Neuronal stem cell (in vitro differentiated cells): ENCODE results near the gene PSAPL1.
A peak's percentile ranks its signal among the peaks of the same experiment; 100 is the strongest.

Source experiments
- DNase-seq: peaks from one replicate; pipeline ENCODE4 v3.0.0-alpha.2; 2013; ENCODE audit warnings: low spot score
- H2AFZ ChIP-seq: one replicate; pipeline ENCODE4 v1.6.1; 2013; ENCODE audit warnings: mild to moderate bottlenecking, low read length, inconsistent platforms
- H2AK5ac ChIP-seq: 2 replicates; pipeline ENCODE4 v1.6.1; 2013; ENCODE audit warnings: low read depth, mild to moderate bottlenecking, inconsistent platforms, low read length, moderate library complexity, mixed read lengths
- H2BK120ac ChIP-seq: 2 replicates; pipeline ENCODE4 v1.6.1; 2013; ENCODE audit warnings: low read depth, mild to moderate bottlenecking, inconsistent platforms, low read length, moderate library complexity, mixed read lengths
- H2BK12ac ChIP-seq: one replicate; pipeline ENCODE4 v1.6.1; 2013; ENCODE audit warnings: low read length, inconsistent platforms
- H2BK15ac ChIP-seq: 2 replicates; pipeline ENCODE4 v1.6.1; 2013; ENCODE audit warnings: mild to moderate bottlenecking, low read length, inconsistent platforms, mixed read lengths
- H2BK5ac ChIP-seq: one replicate; pipeline ENCODE4 v1.6.1; 2013; ENCODE audit warnings: inconsistent platforms, mild to moderate bottlenecking, low read length, moderate library complexity
- H3K14ac ChIP-seq: one replicate; pipeline ENCODE4 v1.6.1; 2013; ENCODE audit warnings: low read length, inconsistent platforms
- H3K18ac ChIP-seq: 2 replicates; pipeline ENCODE4 v1.6.1; 2013; ENCODE audit warnings: low read length, inconsistent platforms
- H3K23ac ChIP-seq: 2 replicates; pipeline ENCODE4 v1.6.1; 2013; ENCODE audit warnings: low read depth, mild to moderate bottlenecking, mixed read lengths, low read length, inconsistent platforms; ENCODE audit not compliant: poor library complexity
- H3K27ac ChIP-seq: replicated peaks from 3 replicates; pipeline ENCODE4 v1.5.1; 2013; ENCODE audit warnings: low read length, inconsistent platforms
- H3K27me3 ChIP-seq, 3 experiments: 2 replicates each; pipeline ENCODE4 v1.6.1; 2013; ENCODE audit warnings: low read length in 3 of 3, mild to moderate bottlenecking in 2 of 3, inconsistent platforms in 1 of 3, low read depth in 1 of 3, mixed read lengths in 1 of 3, moderate library complexity in 1 of 3; ENCODE audit not compliant: control insufficient read depth in 3 of 3, insufficient read depth in 3 of 3
- H3K36me3 ChIP-seq, 2 donors: replicated peaks in 1 of 2; 2 replicates each; pipeline ENCODE4 v1.6.1; 2013; ENCODE audit warnings: low read length in 2 of 2; ENCODE audit not compliant: control insufficient read depth in 2 of 2, insufficient read depth in 2 of 2
- H3K4ac ChIP-seq: 2 replicates; pipeline ENCODE4 v1.6.1; 2013; ENCODE audit warnings: inconsistent platforms, mild to moderate bottlenecking, low read length, moderate library complexity
- H3K4me1 ChIP-seq, 2 donors: 1 replicate in 1 of 2; 2 replicates in 1 of 2; pipeline ENCODE4 v1.6.1; 2013; ENCODE audit warnings: low read length in 2 of 2, low read depth in 1 of 2; ENCODE audit not compliant: control insufficient read depth in 2 of 2, insufficient read depth in 1 of 2
- H3K4me2 ChIP-seq: one replicate; pipeline ENCODE4 v1.6.1; 2013; ENCODE audit warnings: mild to moderate bottlenecking, low read length, inconsistent platforms; ENCODE audit not compliant: insufficient read depth, poor library complexity, severe bottlenecking
- H3K4me3 ChIP-seq, 2 donors: 2 replicates each; pipeline ENCODE4 v1.5.1; 2013; ENCODE audit warnings: low read length in 2 of 2, mild to moderate bottlenecking in 2 of 2, inconsistent platforms in 1 of 2, moderate library complexity in 1 of 2
- H3K79me1 ChIP-seq: one replicate; pipeline ENCODE4 v1.6.1; 2013; ENCODE audit warnings: low read depth, mild to moderate bottlenecking, inconsistent platforms, low read length, moderate library complexity
- H3K9ac ChIP-seq: one replicate; pipeline ENCODE4 v1.6.1; 2013; ENCODE audit warnings: mild to moderate bottlenecking, low read depth, low read length, inconsistent platforms; ENCODE audit not compliant: poor library complexity
- H3K9me3 ChIP-seq, 2 donors: replicated peaks in 1 of 2; 2 replicates each; pipeline versions ENCODE3 to v1.6.1; 2013; ENCODE audit warnings: low read length in 2 of 2, mild to moderate bottlenecking in 2 of 2, inconsistent platforms in 1 of 2, low read depth in 1 of 2, mixed read lengths in 1 of 2, moderate library complexity in 1 of 2; ENCODE audit not compliant: control insufficient read depth in 2 of 2, insufficient read depth in 1 of 2
- H4K8ac ChIP-seq: one replicate; pipeline ENCODE4 v1.6.1; 2013; ENCODE audit warnings: low read depth, mild to moderate bottlenecking, inconsistent platforms, low read length, moderate library complexity
- H4K91ac ChIP-seq: one replicate; pipeline ENCODE4 v1.6.1; 2013; ENCODE audit warnings: low read length, low read depth, mild to moderate bottlenecking, inconsistent platforms; ENCODE audit not compliant: poor library complexity
- WGBS, 2 donors: extraction: QIAGEN DNeasy Blood & Tissue Kit; methylation state at CpG; one replicate each; pipeline ENCODE4 v1.1.7; 2013; ENCODE audit warnings: missing lambda C conversion rate in 2 of 2, mixed read lengths in 1 of 2; ENCODE audit not compliant: insufficient read length in 2 of 2, insufficient replicate concordance in 1 of 2; ENCODE audit errors: extremely low coverage in 2 of 2; 5-methylcytosine and 5-hydroxymethylcytosine counted together

Gene PSAPL1

GRCh38 chr4:7390906-7391636 lies 43.7 kb downstream of the PSAPL1 start:
- no peak overlapping the region for H4K8ac ChIP-seq
- H2AFZ ChIP-seq: no peak overlapping the region
- H4K91ac ChIP-seq: no peak overlapping the region
- H3K9ac ChIP-seq: no peak overlapping the region
- no peak overlapping the region for H2AK5ac ChIP-seq
- H3K4me3 ChIP-seq: no peak overlapping the region
- H2BK12ac ChIP-seq: no peak overlapping the region
- no peak overlapping the region for H3K4ac ChIP-seq
- no peak overlapping the region for H3K27ac ChIP-seq
- H3K23ac ChIP-seq: peak overlapping the region; percentile 8
- no peak for DNase-seq
- no peak overlapping the region for H3K4me2 ChIP-seq
- no peaks in the 10 kb centered on the region for H3K36me3 ChIP-seq
- no peak overlapping the region for H2BK120ac ChIP-seq
- H3K4me1 ChIP-seq: peaks cover 0 to 19% of the 10 kb centered on the region in 2 donors
- peaks cover 0 to 2% of the 10 kb centered on the region in 2 donors for H3K9me3 ChIP-seq
- peaks cover 0 to 8% (median 0%) of the 10 kb centered on the region in 3 experiments for H3K27me3 ChIP-seq
- peak overlapping the region; percentile 35 for H2BK5ac ChIP-seq
- peak overlapping the region; percentile 13 for H3K18ac ChIP-seq
- no peak overlapping the region for H2BK15ac ChIP-seq
- no CpG with 5 or more reads among the region's 18 CpGs for WGBS, 2 donors
- no peak overlapping the region for H3K14ac ChIP-seq
- peaks cover 3% of the 10 kb centered on the region for H3K79me1 ChIP-seq

GRCh38 chr4:7390336-7390735 lies 44.4 kb downstream of the PSAPL1 start:
- Histone ChIP-seq H3K18ac (no peak overlapping the region), H3K4me2 (no peak overlapping the region), H2BK120ac (no peak overlapping the region), H3K14ac (no peak overlapping the region), H2BK15ac (no peak overlapping the region), H3K9ac (no peak overlapping the region), H2AFZ (no peak overlapping the region), H3K23ac (no peak overlapping the region), H3K4me3 (no peak overlapping the region), H4K8ac (no peak overlapping the region), H3K27me3 (peaks cover 0 to 8% (median 0%) of the 10 kb centered on the region in 3 experiments), H3K27ac (no peak overlapping the region), H4K91ac (no peak overlapping the region), H3K9me3 (peaks cover 0 to 2% of the 10 kb centered on the region in 2 donors), H2BK5ac (no peak overlapping the region), H3K36me3 (no peaks in the 10 kb centered on the region), H3K79me1 (peaks cover 3% of the 10 kb centered on the region), H2AK5ac (no peak overlapping the region), H2BK12ac (no peak overlapping the region), H3K4ac (no peak overlapping the region), H3K4me1 (peaks cover 0 to 13% of the 10 kb centered on the region in 2 donors)
- no peak for DNase-seq
- WGBS, 2 donors: no CpG with 5 or more reads among the region's 13 CpGs

- Histone ChIP-seq H2BK5ac (no peak overlapping the region), H3K4me2 (no peak overlapping the region), H3K9me3 (peaks cover 0 to 2% of the 10 kb centered on the region in 2 donors), H3K4ac (no peak overlapping the region), H4K8ac (no peak overlapping the region), H3K4me3 (no peak overlapping the region), H3K14ac (no peak overlapping the region), H2AFZ (no peak overlapping the region), H4K91ac (no peak overlapping the region), H3K4me1 (peaks cover 0 to 8% of the 10 kb centered on the region in 2 donors), H3K36me3 (no peaks in the 10 kb centered on the region), H3K18ac (no peak overlapping the region), H3K27ac (no peak overlapping the region), H2BK120ac (no peak overlapping the region), H3K23ac (no peak overlapping the region), H2BK12ac (no peak overlapping the region), H3K27me3 (peaks cover 0 to 8% (median 0%) of the 10 kb centered on the region in 3 experiments), H2BK15ac (no peak overlapping the region), H2AK5ac (peak overlapping the region; percentile 27), H3K9ac (no peak overlapping the region), H3K79me1 (peaks cover 3% of the 10 kb centered on the region)
- no peak for DNase-seq
- WGBS, 2 donors: no CpG with 5 or more reads among the region's 12 CpGs
Observed at GRCh38 chr4:7389719-7390118, 45.0 kb downstream of the PSAPL1 start.

GRCh38 chr4:7389101-7389701 lies 45.5 kb downstream of the PSAPL1 start:
- Histone ChIP-seq H2AK5ac (peak overlapping the region; percentile 27), H3K27ac (no peak overlapping the region), H3K4me1 (peaks cover 0 to 7% of the 10 kb centered on the region in 2 donors), H3K36me3 (no peaks in the 10 kb centered on the region), H2AFZ (no peak overlapping the region), H3K14ac (no peak overlapping the region), H3K4me2 (no peak overlapping the region), H2BK12ac (no peak overlapping the region), H4K91ac (no peak overlapping the region), H3K9me3 (peaks cover 0 to 2% of the 10 kb centered on the region in 2 donors), H2BK15ac (peak overlapping the region; percentile 15), H3K23ac (no peak overlapping the region), H3K4me3 (no peak overlapping the region), H3K79me1 (peaks cover 3% of the 10 kb centered on the region), H2BK5ac (no peak overlapping the region), H3K18ac (peak overlapping the region; percentile 65), H2BK120ac (no peak overlapping the region), H3K27me3 (peaks cover 0 to 8% (median 0%) of the 10 kb centered on the region in 3 experiments), H4K8ac (no peak overlapping the region), H3K4ac (no peak overlapping the region), H3K9ac (no peak overlapping the region)
- WGBS, 2 donors: no CpG with 5 or more reads among the region's 15 CpGs
- DNase-seq: no peak
